GM12892 (cell line): ENCODE measurements around the gene ABCC6.

Experiments used
- POLR2A ChIP-seq: IDR thresholded peaks from 2 replicates; pipeline ENCODE4 v1.6.1; 2011; ENCODE audit warnings: low read depth, low read length, control low read depth
- POLR2AphosphoS5 ChIP-seq: IDR thresholded peaks from 2 replicates; pipeline ENCODE4 v1.6.1; 2011; ENCODE audit warnings: low read depth, low read length, control low read depth

GRCh38 chr16:16136588-16136987 is 86.7 kb downstream of the ABCC6 start:
- TF ChIP-seq POLR2A (no peak), POLR2AphosphoS5 (no peak)
